ENCODE results near the gene ATP6V0A4. TPM values are rescaled to one million over a fixed set of nuclear protein-coding genes. Genes with fewer than 3 reads are reported as not detected.

Gene ATP6V0A4
- total RNA-seq, 1 donor from 2014 or later = not detected

- H3K4me3 ChIP-seq = no peak overlapping the region
- DNase-seq (ENCODE audit: low spot score in 2 of 2) = no peak
- no peaks in the 10 kb centered on the region for H3K36me3 ChIP-seq
- no peak overlapping the region for H3K27ac ChIP-seq
- no peak for TF ChIP-seq CTCF (IDR thresholded peaks at IDR 0.05)
- H3K27me3 ChIP-seq = no peaks in the 10 kb centered on the region
- H3K4me1 ChIP-seq = no peaks in the 10 kb centered on the region
- H3K9me3 ChIP-seq = no peaks in the 10 kb centered on the region
- intact Hi-C loops (cut with DNase I) = no loop called here
These were observed 39.6 kb upstream of the ATP6V0A4 start for GRCh38 chr7:138837627-138838026.

GRCh38 chr7:138835087-138835486 is 37.1 kb upstream of the ATP6V0A4 start:
- no peak for DNase-seq (ENCODE audit: low spot score in 2 of 2)
- Histone ChIP-seq H3K27me3 (no peaks in the 10 kb centered on the region), H3K4me3 (no peak overlapping the region), H3K27ac (no peak overlapping the region), H3K9me3 (no peaks in the 10 kb centered on the region), H3K4me1 (no peaks in the 10 kb centered on the region), H3K36me3 (no peaks in the 10 kb centered on the region)
- TF ChIP-seq CTCF (IDR thresholded peaks at IDR 0.05) = no peak
- intact Hi-C loops (cut with DNase I) = no loop called here

GRCh38 chr7:138834583-138834982 is 36.6 kb upstream of the ATP6V0A4 start:
- intact Hi-C loops (cut with DNase I) = no loop called here
- Histone ChIP-seq H3K4me3 (no peak overlapping the region), H3K9me3 (no peaks in the 10 kb centered on the region), H3K27ac (no peak overlapping the region), H3K27me3 (no peaks in the 10 kb centered on the region), H3K4me1 (no peaks in the 10 kb centered on the region), H3K36me3 (no peaks in the 10 kb centered on the region)
- no peak for TF ChIP-seq CTCF (IDR thresholded peaks at IDR 0.05)
- DNase-seq (ENCODE audit: low spot score in 2 of 2) = no peak

GRCh38 chr7:138833596-138833995 is 35.6 kb upstream of the ATP6V0A4 start:
- intact Hi-C loops (cut with DNase I) = no loop called here
- Histone ChIP-seq H3K4me1 (no peaks in the 10 kb centered on the region), H3K9me3 (no peaks in the 10 kb centered on the region), H3K4me3 (no peak overlapping the region), H3K36me3 (no peaks in the 10 kb centered on the region), H3K27me3 (no peaks in the 10 kb centered on the region), H3K27ac (no peak overlapping the region)
- TF ChIP-seq CTCF (IDR thresholded peaks at IDR 0.05) = no peak
- no peak for DNase-seq (ENCODE audit: low spot score in 2 of 2)

GRCh38 chr7:138832966-138833365 is 35.0 kb upstream of the ATP6V0A4 start:
- H3K27ac ChIP-seq = no peak overlapping the region
- H3K36me3 ChIP-seq = no peaks in the 10 kb centered on the region
- no peak overlapping the region for H3K4me3 ChIP-seq
- H3K4me1 ChIP-seq = no peaks in the 10 kb centered on the region
- TF ChIP-seq CTCF (IDR thresholded peaks at IDR 0.05) = no peak
- no peaks in the 10 kb centered on the region for H3K9me3 ChIP-seq
- H3K27me3 ChIP-seq = no peaks in the 10 kb centered on the region
- intact Hi-C loops (cut with DNase I) = no loop called here
- DNase-seq (ENCODE audit: low spot score in 2 of 2) = no peak

- H3K27ac ChIP-seq = no peak overlapping the region
- intact Hi-C loops (cut with DNase I) = no loop called here
These were observed 31.3 kb upstream of the ATP6V0A4 start for GRCh38 chr7:138829335-138829734.

More at GRCh38 chr7:138829335-138829734, 31.3 kb upstream of the ATP6V0A4 start:
- no peaks in the 10 kb centered on the region for H3K9me3 ChIP-seq
- no peak for DNase-seq (ENCODE audit: low spot score in 2 of 2)
- H3K36me3 ChIP-seq = no peaks in the 10 kb centered on the region
- H3K4me3 ChIP-seq = no peak overlapping the region
- H3K4me1 ChIP-seq = no peaks in the 10 kb centered on the region
- no peak for TF ChIP-seq CTCF (IDR thresholded peaks at IDR 0.05)
- no peaks in the 10 kb centered on the region for H3K27me3 ChIP-seq

Measured in ascending aorta (tissue), 2 donors.